B cell (primary cell): Measurements from ENCODE around the gene KCNK2. TPM values are rescaled to one million over a fixed set of nuclear protein-coding genes. Genes with fewer than 3 reads are reported as not detected.

ENCODE experiments used
- ATAC-seq: fragments of 200-7000 bp; cut with Tn5 transposase; one replicate; pipeline ENCODE4 v1.10.0; 2021; ENCODE audit warnings: low read depth, mild to moderate bottlenecking, moderate number of reproducible peaks, moderate library complexity
- CTCF ChIA-PET: fragments of 350-600 bp; sonication (Branson Sonifier 250); formaldehyde crosslinking; loops from one replicate; lab custom pipeline; 2021; ENCODE audit warnings: antibody characterized with exemption, inconsistent platforms; lab: Charles Lee
- POLR2A ChIA-PET: fragments of 350-600 bp; sonication (Branson Sonifier 250); formaldehyde crosslinking; loops from one replicate; lab custom pipeline; 2021; ENCODE audit warnings: antibody characterized with exemption; lab: Charles Lee
- DNase-seq: peaks from one replicate; pipeline ENCODE4 v3.0.0; 2013
- H2AFZ ChIP-seq: 2 replicates; pipeline ENCODE4 v1.6.1; 2012; ENCODE audit warnings: mild to moderate bottlenecking, low read depth, low read length; ENCODE audit not compliant: insufficient read depth, poor library complexity, severe bottlenecking
- H3K27ac ChIP-seq, 2 donors: 1 replicate in 1 of 2; 2 replicates in 1 of 2; pipeline ENCODE4 v1.5.1; 2012 to 2013; ENCODE audit warnings: low read length in 2 of 2, mild to moderate bottlenecking in 2 of 2, moderate library complexity in 1 of 2
- H3K27me3 ChIP-seq, 4 experiments: fragments of 200-600 bp in 1 of 4; sonication (generic) in 1 of 4; replicated peaks in 1 of 4; 1 replicate in 2 of 4; 2 replicates in 2 of 4; pipeline versions ENCODE4 v1.6.1 to v1.7.0; 2013 to 2016; ENCODE audit warnings: low read length in 3 of 4, mild to moderate bottlenecking in 2 of 4, mixed read lengths in 1 of 4, moderate library complexity in 1 of 4; ENCODE audit not compliant: insufficient read depth in 4 of 4, control insufficient read depth in 3 of 4; ENCODE audit errors: control extremely low read depth in 1 of 4
- H3K36me3 ChIP-seq, 2 experiments: replicated peaks in 1 of 2; 1 replicate in 1 of 2; 2 replicates in 1 of 2; pipeline versions ENCODE4 v1.6.1 to v1.7.1; 2013; ENCODE audit warnings: low read length in 1 of 2; ENCODE audit not compliant: insufficient read depth in 2 of 2, control insufficient read depth in 1 of 2; ENCODE audit errors: control extremely low read depth in 1 of 2, extremely low read depth in 1 of 2
- H3K4me1 ChIP-seq, 2 donors: fragments of 200-600 bp in 1 of 2; sonication (generic) in 1 of 2; 1 replicate in 1 of 2; 2 replicates in 1 of 2; pipeline versions ENCODE4 v1.5.1 to v1.6.1; 2013 to 2017; ENCODE audit warnings: low read length in 2 of 2; ENCODE audit not compliant: control insufficient read depth in 2 of 2, insufficient read depth in 2 of 2
- H3K4me2 ChIP-seq: replicated peaks from 2 replicates; pipeline ENCODE3; 2012; ENCODE audit warnings: mild to moderate bottlenecking, low read depth, low read length; ENCODE audit not compliant: poor library complexity, severe bottlenecking
- H3K4me3 ChIP-seq, 5 experiments: fragments of 200-600 bp in 1 of 5; sonication (generic) in 1 of 5; 1 replicate in 3 of 5; 2 replicates in 2 of 5; pipeline versions ENCODE4 v1.5.1 to v1.7.0; 2011 to 2016; ENCODE audit warnings: low read length in 4 of 5, mild to moderate bottlenecking in 4 of 5, low read depth in 2 of 5, control low read depth in 1 of 5, moderate library complexity in 1 of 5; ENCODE audit not compliant: insufficient read depth in 1 of 5; ENCODE audit errors: control extremely low read depth in 1 of 5, extremely low read depth in 1 of 5
- H3K79me2 ChIP-seq: fragments of 200-600 bp; sonication (generic); one replicate; pipeline ENCODE4 v1.6.0; 2016; ENCODE audit warnings: low read length; ENCODE audit not compliant: control insufficient read depth, insufficient read depth
- H3K9ac ChIP-seq: fragments of 200-600 bp; sonication (generic); 2 replicates; pipeline ENCODE4 v1.6.1; 2017; ENCODE audit warnings: mild to moderate bottlenecking, low read length, moderate library complexity
- H3K9me3 ChIP-seq, 3 donors: one replicate each; pipeline versions ENCODE4 v1.6.1 to v1.7.1; 2013; ENCODE audit warnings: low read length in 2 of 3; ENCODE audit not compliant: control insufficient read depth in 2 of 3, insufficient read depth in 1 of 3; ENCODE audit errors: control extremely low read depth in 1 of 3
- H4K20me1 ChIP-seq: 2 replicates; pipeline ENCODE4 v1.6.0; 2012; ENCODE audit warnings: mild to moderate bottlenecking, low read length; ENCODE audit not compliant: insufficient read depth, control insufficient read depth, poor library complexity, severe bottlenecking
- H3K27ac Mint-ChIP-seq: one replicate; pipeline ENCODE4 v1.8.0; 2021; ENCODE audit warnings: mixed read lengths
- H3K27me3 Mint-ChIP-seq: one replicate; pipeline ENCODE4 v1.8.0; 2021; ENCODE audit warnings: mixed read lengths
- H3K4me1 Mint-ChIP-seq: one replicate; pipeline ENCODE4 v1.8.0; 2021; ENCODE audit warnings: mixed read lengths
- H3K4me3 Mint-ChIP-seq: one replicate; pipeline ENCODE4 v1.8.0; 2021; ENCODE audit warnings: mixed read lengths
- H3K9me3 Mint-ChIP-seq: one replicate; pipeline ENCODE4 v1.8.0; 2022; ENCODE audit warnings: mixed read lengths; ENCODE audit not compliant: insufficient read depth
- EZH2 ChIP-seq: IDR thresholded peaks from 2 replicates; pipeline ENCODE4 v1.6.1; 2012; ENCODE audit warnings: borderline replicate concordance, low read depth, mild to moderate bottlenecking, moderate library complexity, low read length; ENCODE audit not compliant: insufficient read depth, poor library complexity, severe bottlenecking
- WGBS: methylation state at CpG from one replicate; pipeline ENCODE4 v1.1.5; 2013; ENCODE audit warnings: missing lambda C conversion rate; ENCODE audit not compliant: insufficient coverage; 5-methylcytosine and 5-hydroxymethylcytosine counted together
- intact Hi-C: fragments of 100-400 bp; cut with micrococcal nuclease; formaldehyde crosslinking; loops from one replicate; pipeline ENCODE4 v1.10.0; 2022
- polyA plus RNA-seq: library from polyadenylated mRNA; depleted of rRNA; stranded (reverse); fragments of >200 nt; gene quantifications from 2 replicates; pipeline ENCODE4 v1.2.3, GENCODE V29; 2012
- total RNA-seq, 2 donors: library from RNA; stranded (reverse); fragments of 120-200 nt in 1 of 2; gene quantifications; 1 replicate in 1 of 2; 2 replicates in 1 of 2; pipeline versions ENCODE4 v1.2.3 to v1.2.4, GENCODE V29; 2013 to 2022
- TF ChIP-seq, protein P1 (sequence below): fragments of 200-600 bp; IDR thresholded peaks from one replicate; pipeline ENCODE4 v1.8.0; 2022; ENCODE audit warnings: antibody characterized with exemption, mild to moderate bottlenecking

KCNK2 gene
- total and polyA plus RNA-seq, 2 donors (not counting 1 experiment from before 2014, with no cell fraction given): not detected

DNA sequence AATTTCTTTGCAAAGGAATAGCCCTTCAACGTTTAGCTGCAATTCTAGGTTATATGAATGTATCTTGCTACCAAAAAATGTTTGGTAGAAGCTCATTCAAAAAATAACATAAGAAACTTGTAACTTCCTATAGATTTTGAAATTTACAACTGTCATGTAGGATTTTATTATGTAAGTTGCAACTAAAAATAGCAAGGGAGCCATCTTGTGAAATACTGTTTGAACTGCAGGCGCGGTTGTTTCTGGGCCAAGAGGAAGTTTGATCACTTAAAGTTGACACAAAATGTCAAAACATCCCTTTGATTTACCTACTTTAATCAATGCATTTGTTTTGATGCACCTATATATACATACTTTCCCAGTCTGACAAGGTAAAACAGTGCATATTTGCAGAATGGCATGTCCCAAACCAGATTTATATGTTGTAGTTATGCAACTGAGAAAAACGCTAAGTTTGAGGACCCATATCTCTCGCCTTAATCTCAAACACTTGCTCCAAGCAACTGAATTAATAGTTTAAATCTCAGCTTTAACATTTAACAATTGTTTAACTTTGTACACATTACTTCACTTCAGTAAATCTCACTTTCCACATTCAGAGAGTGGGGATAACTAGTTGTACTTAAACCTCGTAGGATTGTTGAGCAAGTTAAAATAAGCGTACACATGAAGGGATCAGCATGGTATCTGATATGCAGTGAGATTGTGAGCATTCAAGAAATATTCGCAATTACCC is 63.9 kb downstream of the KCNK2 start:
- ChIA-PET CTCF (no interaction called here), POLR2A (no interaction called here)
- ATAC-seq (no peak), DNase-seq (no peak)
- no peaks in the 10 kb centered on the region for H3K9me3 ChIP-seq
- no peak overlapping the region for H3K4me2 ChIP-seq
- no peak overlapping the region for H3K27ac ChIP-seq
- peaks cover 4% of the 10 kb centered on the region for H3K9me3 Mint-ChIP-seq
- H3K27me3 Mint-ChIP-seq: no peaks in the 10 kb centered on the region
- no peak overlapping the region for H3K4me3 Mint-ChIP-seq
- H3K4me1 Mint-ChIP-seq: no peaks in the 10 kb centered on the region
- H2AFZ ChIP-seq: no peak overlapping the region
- 15% methylated on average over 2 of the region's 8 CpGs for WGBS
- no peaks in the 10 kb centered on the region for H3K4me1 ChIP-seq
- TF ChIP-seq, protein P1, sequence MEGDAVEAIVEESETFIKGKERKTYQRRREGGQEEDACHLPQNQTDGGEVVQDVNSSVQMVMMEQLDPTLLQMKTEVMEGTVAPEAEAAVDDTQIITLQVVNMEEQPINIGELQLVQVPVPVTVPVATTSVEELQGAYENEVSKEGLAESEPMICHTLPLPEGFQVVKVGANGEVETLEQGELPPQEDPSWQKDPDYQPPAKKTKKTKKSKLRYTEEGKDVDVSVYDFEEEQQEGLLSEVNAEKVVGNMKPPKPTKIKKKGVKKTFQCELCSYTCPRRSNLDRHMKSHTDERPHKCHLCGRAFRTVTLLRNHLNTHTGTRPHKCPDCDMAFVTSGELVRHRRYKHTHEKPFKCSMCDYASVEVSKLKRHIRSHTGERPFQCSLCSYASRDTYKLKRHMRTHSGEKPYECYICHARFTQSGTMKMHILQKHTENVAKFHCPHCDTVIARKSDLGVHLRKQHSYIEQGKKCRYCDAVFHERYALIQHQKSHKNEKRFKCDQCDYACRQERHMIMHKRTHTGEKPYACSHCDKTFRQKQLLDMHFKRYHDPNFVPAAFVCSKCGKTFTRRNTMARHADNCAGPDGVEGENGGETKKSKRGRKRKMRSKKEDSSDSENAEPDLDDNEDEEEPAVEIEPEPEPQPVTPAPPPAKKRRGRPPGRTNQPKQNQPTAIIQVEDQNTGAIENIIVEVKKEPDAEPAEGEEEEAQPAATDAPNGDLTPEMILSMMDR: no peak
- no peak for TF ChIP-seq EZH2
- H3K36me3 ChIP-seq: no peaks in the 10 kb centered on the region
- no peak overlapping the region for H3K9ac ChIP-seq
- intact Hi-C loops: no loop called here
- no peaks in the 10 kb centered on the region for H4K20me1 ChIP-seq
- H3K27ac Mint-ChIP-seq: no peak overlapping the region
- H3K4me3 ChIP-seq: no peak overlapping the region
- no peaks in the 10 kb centered on the region for H3K79me2 ChIP-seq
- no peaks in the 10 kb centered on the region for H3K27me3 ChIP-seq

GRCh38 chr1:215147024-215147423 is 64.5 kb downstream of the KCNK2 start:
- Histone ChIP-seq H3K9ac (no peak overlapping the region), H3K4me2 (no peak overlapping the region), H3K27ac (no peak overlapping the region), H4K20me1 (no peaks in the 10 kb centered on the region), H3K9me3 (no peaks in the 10 kb centered on the region), H3K4me1 (no peaks in the 10 kb centered on the region), H3K36me3 (no peaks in the 10 kb centered on the region), H3K27me3 (no peaks in the 10 kb centered on the region), H3K4me3 (no peak overlapping the region), H2AFZ (no peak overlapping the region), H3K79me2 (no peaks in the 10 kb centered on the region)
- no CpG with 5 or more reads among the region's 3 CpGs for WGBS
- no peak for DNase-seq
- TF ChIP-seq EZH2: no peak
- TF ChIP-seq, protein P1: no peak
- intact Hi-C loops: no loop called here
- CTCF ChIA-PET: no interaction called here
- H3K27ac Mint-ChIP-seq: no peak overlapping the region
- H3K9me3 Mint-ChIP-seq: peaks cover 1% of the 10 kb centered on the region
- POLR2A ChIA-PET: no interaction called here
- H3K4me1 Mint-ChIP-seq: no peaks in the 10 kb centered on the region
- H3K4me3 Mint-ChIP-seq: no peak overlapping the region
- no peaks in the 10 kb centered on the region for H3K27me3 Mint-ChIP-seq
- no peak for ATAC-seq
